Prostate gland (tissue), 2 donors: Measurements from ENCODE around the gene TSPAN18. TPM values are rescaled to one million over a fixed set of nuclear protein-coding genes. Genes with fewer than 3 reads are reported as not detected.

Experiments used
- DNase-seq: peaks from one replicate; pipeline ENCODE4 v3.0.0-alpha.2; 2019; ENCODE audit warnings: low spot score
- H3K27ac ChIP-seq, 2 donors: fragments of 200-600 bp; sonication (generic); 2 replicates each; pipeline ENCODE4 v1.5.1; 2017 to 2019
- H3K27me3 ChIP-seq: fragments of 200-600 bp; sonication (generic); replicated peaks from 2 replicates; pipeline ENCODE4 v1.5.1; 2019; ENCODE audit not compliant: insufficient read depth
- H3K36me3 ChIP-seq, 2 donors: fragments of 200-600 bp; sonication (generic); 1 replicate in 1 of 2; 2 replicates in 1 of 2; pipeline versions ENCODE4 v1.5.1 to v1.8.1; 2017 to 2019
- H3K4me1 ChIP-seq: fragments of 200-600 bp; sonication (generic); replicated peaks from 2 replicates; pipeline ENCODE4 v1.5.1; 2019
- H3K4me3 ChIP-seq, 2 donors: fragments of 200-600 bp; sonication (generic); 2 replicates each; pipeline ENCODE4 v1.5.1; 2017 to 2019
- H3K9me3 ChIP-seq: fragments of 200-600 bp; sonication (generic); 2 replicates; pipeline ENCODE4 v1.5.1; 2017
- CTCF ChIP-seq, 4 experiments: fragments of 200-600 bp in 2 of 4; fragments of 450-650 bp in 2 of 4; sonication (generic) in 2 of 4; IDR thresholded peaks; 1 replicate in 3 of 4; 2 replicates in 1 of 4; pipeline ENCODE4 v1.5.1; 2016 to 2019; ENCODE audit warnings: antibody characterized with exemption in 4 of 4, mild to moderate bottlenecking in 2 of 4, moderate library complexity in 2 of 4
- POLR2A ChIP-seq: fragments of 450-650 bp; IDR thresholded peaks from one replicate; pipeline ENCODE4 v1.6.1; 2016; ENCODE audit warnings: antibody characterized with exemption, mild to moderate bottlenecking
- POLR2AphosphoS5 ChIP-seq: sonication (generic); formaldehyde crosslinking; IDR thresholded peaks from one replicate; pipeline ENCODE4 v1.6.1; 2017; ENCODE audit warnings: antibody characterized with exemption
- WGBS: methylation state at CpG from one replicate; pipeline ENCODE4 v1.1.5; 2018; 5-methylcytosine and 5-hydroxymethylcytosine counted together
- intact Hi-C: fragments of 100-400 bp; cut with DNase I; formaldehyde crosslinking; loops from one replicate; pipeline ENCODE4 v1.14.2; 2022
- total RNA-seq, 2 donors: library from RNA; depleted of rRNA; stranded (reverse); fragments of >200 nt; gene quantifications; one replicate each; pipeline ENCODE4 v1.1.0, GENCODE V29; 2016

Gene TSPAN18
- total RNA-seq, 2 donors from 2014 or later: 4.1 to 6.6 TPM

- Histone ChIP-seq H3K9me3 (no peaks in the 10 kb centered on the region), H3K4me1 (no peaks in the 10 kb centered on the region), H3K27ac (no peak overlapping the region), H3K36me3 (no peaks in the 10 kb centered on the region), H3K27me3 (no peaks in the 10 kb centered on the region), H3K4me3 (no peak overlapping the region)
- no peak for DNase-seq
- 73% methylated on average over 5 of the region's 5 CpGs for WGBS
- TF ChIP-seq CTCF (IDR thresholded peaks at IDR 0.05): no peak
- no peak for TF ChIP-seq POLR2AphosphoS5
- intact Hi-C loops: no loop called here
Measured at GRCh38 chr11:44842220-44842619, 115.5 kb downstream of the TSPAN18 start.

- Histone ChIP-seq H3K9me3 (no peaks in the 10 kb centered on the region), H3K27ac (no peak overlapping the region), H3K27me3 (no peaks in the 10 kb centered on the region), H3K4me3 (no peak overlapping the region), H3K4me1 (no peaks in the 10 kb centered on the region), H3K36me3 (no peaks in the 10 kb centered on the region)
- intact Hi-C loops: no loop called here
- no peak for TF ChIP-seq CTCF (IDR thresholded peaks at IDR 0.05)
- TF ChIP-seq POLR2A: no peak
- no peak for TF ChIP-seq POLR2AphosphoS5
- WGBS: 89% methylated on average over 7 of the region's 7 CpGs
- no peak for DNase-seq
Measured at GRCh38 chr11:44846852-44847251, 120.1 kb downstream of the TSPAN18 start.

DNA sequence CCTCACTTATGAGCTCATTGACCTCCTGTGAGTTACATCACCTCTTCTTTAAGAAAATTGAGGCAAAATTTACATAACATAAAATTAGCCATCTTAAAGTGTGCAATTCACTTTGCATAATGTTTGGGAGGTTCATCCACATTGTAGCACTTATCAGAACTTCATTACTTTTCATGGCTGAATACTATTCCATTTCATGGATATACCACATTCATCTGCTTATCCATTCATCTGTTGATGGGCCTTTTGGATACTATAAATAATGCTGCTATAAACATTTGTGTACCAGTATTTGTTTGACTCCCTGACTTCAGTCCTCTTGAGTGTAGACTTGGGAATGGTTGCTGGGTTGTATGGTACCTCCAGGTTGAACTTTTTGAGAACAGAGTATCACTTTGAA lies 120.6 kb downstream of the TSPAN18 start:
- no peak overlapping the region for H3K27ac ChIP-seq
- H3K36me3 ChIP-seq: no peaks in the 10 kb centered on the region
- intact Hi-C loops: no loop called here
- H3K27me3 ChIP-seq: no peaks in the 10 kb centered on the region
- no peaks in the 10 kb centered on the region for H3K4me1 ChIP-seq
- H3K9me3 ChIP-seq: no peaks in the 10 kb centered on the region
- H3K4me3 ChIP-seq: no peak overlapping the region
- no peak for DNase-seq
- TF ChIP-seq CTCF (IDR thresholded peaks at IDR 0.05) (no peak), POLR2A (no peak), POLR2AphosphoS5 (no peak)

GRCh38 chr11:44848203-44848962 lies 121.6 kb downstream of the TSPAN18 start:
- Histone ChIP-seq H3K36me3 (no peaks in the 10 kb centered on the region), H3K27me3 (no peaks in the 10 kb centered on the region), H3K4me3 (no peak overlapping the region), H3K9me3 (no peaks in the 10 kb centered on the region), H3K27ac (no peak overlapping the region), H3K4me1 (no peaks in the 10 kb centered on the region)
- intact Hi-C loops: no loop called here
- WGBS: 72% methylated on average over 11 of the region's 11 CpGs
- DNase-seq: no peak
- TF ChIP-seq CTCF (IDR thresholded peaks at IDR 0.05) (no peak), POLR2AphosphoS5 (no peak), POLR2A (no peak)

DNA sequence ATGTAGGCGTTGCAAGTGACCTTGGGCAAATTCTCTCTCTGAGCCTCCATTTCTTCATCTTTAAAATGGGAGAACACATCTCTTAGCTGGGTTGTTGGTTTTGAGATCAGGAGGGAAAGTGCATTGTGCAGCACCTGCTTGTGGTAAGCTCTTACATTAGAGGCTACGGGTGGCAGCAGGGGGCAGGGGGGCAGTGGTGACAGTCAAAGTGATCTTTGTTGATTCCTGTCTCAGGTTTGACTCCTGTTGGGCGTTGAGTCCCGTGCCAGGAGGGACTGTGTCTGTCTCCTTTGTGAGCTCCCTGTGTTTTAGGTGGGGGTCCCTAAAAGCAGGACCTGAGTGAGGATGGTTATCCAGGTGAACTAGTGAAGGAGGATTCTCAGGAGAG lies 122.2 kb downstream of the TSPAN18 start:
- DNase-seq: no peak
- no peak for TF ChIP-seq POLR2A
- TF ChIP-seq CTCF (IDR thresholded peaks at IDR 0.05): no peak
- TF ChIP-seq POLR2AphosphoS5: no peak
- 86% methylated on average over 4 of the region's 4 CpGs for WGBS
- intact Hi-C loops: no loop called here
- Histone ChIP-seq H3K4me1 (no peaks in the 10 kb centered on the region), H3K9me3 (no peaks in the 10 kb centered on the region), H3K4me3 (no peak overlapping the region), H3K36me3 (no peaks in the 10 kb centered on the region), H3K27me3 (no peaks in the 10 kb centered on the region), H3K27ac (no peak overlapping the region)
